Liver (tissue), 9 donors: Measurements from ENCODE around the gene MYOM3. TPM values are rescaled to one million over a fixed set of nuclear protein-coding genes. Genes with fewer than 3 reads are reported as not detected.

Experiments
- DNase-seq: peaks from one replicate; pipeline ENCODE4 v3.0.0-alpha.2; 2017; ENCODE audit warnings: low spot score
- H3K27ac ChIP-seq, 2 donors: one replicate each; pipeline ENCODE4 v1.7.0; 2013; ENCODE audit warnings: inconsistent platforms in 2 of 2, low read length in 2 of 2, control low read depth in 1 of 2, low read depth in 1 of 2, mild to moderate bottlenecking in 1 of 2
- H3K27me3 ChIP-seq, 4 donors: one replicate each; pipeline versions ENCODE4 v1.6.1 to v1.7.0; 2013; ENCODE audit warnings: low read length in 3 of 4, inconsistent platforms in 1 of 4, mild to moderate bottlenecking in 1 of 4, moderate library complexity in 1 of 4; ENCODE audit not compliant: control insufficient read depth in 4 of 4, insufficient read depth in 4 of 4
- H3K36me3 ChIP-seq, 4 donors: one replicate each; pipeline versions ENCODE4 v1.6.1 to v1.7.0; 2013; ENCODE audit warnings: low read length in 3 of 4, mild to moderate bottlenecking in 3 of 4, low read depth in 1 of 4, moderate library complexity in 1 of 4; ENCODE audit not compliant: control insufficient read depth in 4 of 4, insufficient read depth in 3 of 4
- H3K4me1 ChIP-seq, 4 donors: one replicate each; pipeline versions ENCODE4 v1.6.1 to v1.7.0; 2013; ENCODE audit warnings: low read length in 3 of 4, mild to moderate bottlenecking in 3 of 4, moderate library complexity in 1 of 4; ENCODE audit not compliant: control insufficient read depth in 4 of 4, insufficient read depth in 4 of 4
- H3K4me3 ChIP-seq, 3 donors: one replicate each; pipeline versions ENCODE4 v1.6.1 to v1.7.0; 2013; ENCODE audit warnings: low read length in 3 of 3, control low read depth in 1 of 3, low read depth in 1 of 3, mild to moderate bottlenecking in 1 of 3
- H3K9ac ChIP-seq, 2 donors: one replicate each; pipeline ENCODE4 v1.7.0; 2013; ENCODE audit warnings: low read length in 2 of 2, mild to moderate bottlenecking in 2 of 2, moderate library complexity in 2 of 2, control low read depth in 1 of 2, low read depth in 1 of 2
- H3K9me3 ChIP-seq, 4 donors: one replicate each; pipeline versions ENCODE4 v1.6.1 to v1.7.0; 2013; ENCODE audit warnings: low read length in 3 of 4; ENCODE audit not compliant: control insufficient read depth in 4 of 4
- ATF3 ChIP-seq: IDR thresholded peaks from 2 replicates; pipeline ENCODE4 v1.6.1; 2016; ENCODE audit warnings: antibody characterized with exemption
- CTCF ChIP-seq: fragments of 150-350 bp; IDR thresholded peaks from 2 replicates; pipeline ENCODE4 v1.5.1; 2017; ENCODE audit warnings: improper control_type of control experiment, low read depth, low read length; ENCODE audit not compliant: missing input control
- EGR1 ChIP-seq, 2 donors: IDR thresholded peaks; 2 replicates each; pipeline ENCODE4 v1.6.1; 2016 to 2018; ENCODE audit warnings: antibody characterized with exemption in 2 of 2, low read depth in 2 of 2
- FOXA1 ChIP-seq: IDR thresholded peaks from 2 replicates; pipeline ENCODE4 v1.6.1; 2016; ENCODE audit warnings: antibody characterized with exemption
- FOXA2 ChIP-seq: IDR thresholded peaks from 2 replicates; pipeline ENCODE4 v1.6.1; 2016; ENCODE audit warnings: antibody characterized with exemption
- HNF4A ChIP-seq, 2 donors: conservative IDR thresholded peaks; 2 replicates each; pipeline ENCODE4 v1.6.1; 2016; ENCODE audit warnings: antibody characterized with exemption in 2 of 2, mild to moderate bottlenecking in 2 of 2
- HNF4G ChIP-seq: IDR thresholded peaks from 2 replicates; pipeline ENCODE4 v1.6.1; 2016; ENCODE audit warnings: antibody characterized with exemption
- JUND ChIP-seq, 2 donors: IDR thresholded peaks; 2 replicates each; pipeline ENCODE4 v1.6.1; 2016; ENCODE audit warnings: antibody characterized with exemption in 2 of 2
- MAX ChIP-seq: IDR thresholded peaks from 2 replicates; pipeline ENCODE4 v1.6.1; 2016; ENCODE audit warnings: antibody characterized with exemption
- NR2F2 ChIP-seq: IDR thresholded peaks from 2 replicates; pipeline ENCODE4 v1.6.1; 2016; ENCODE audit warnings: antibody characterized with exemption
- RAD21 ChIP-seq, 2 donors: IDR thresholded peaks; 2 replicates each; pipeline ENCODE4 v1.6.1; 2016; ENCODE audit warnings: antibody characterized with exemption in 2 of 2, mild to moderate bottlenecking in 2 of 2
- REST ChIP-seq: IDR thresholded peaks from 2 replicates; pipeline ENCODE4 v1.6.1; 2016; ENCODE audit warnings: antibody characterized with exemption, mild to moderate bottlenecking
- RXRA ChIP-seq, 2 donors: IDR thresholded peaks; 2 replicates each; pipeline ENCODE4 v1.6.1; 2017 to 2018; ENCODE audit warnings: antibody characterized with exemption in 2 of 2, mild to moderate bottlenecking in 1 of 2
- YY1 ChIP-seq: IDR thresholded peaks from 2 replicates; pipeline ENCODE4 v1.6.1; 2016; ENCODE audit warnings: antibody characterized with exemption, mild to moderate bottlenecking
- ZBTB33 ChIP-seq: IDR thresholded peaks from 2 replicates; pipeline ENCODE4 v1.6.1; 2016; ENCODE audit warnings: antibody characterized with exemption
- WGBS: extraction: QIAGEN DNeasy Blood & Tissue Kit; methylation state at CpG from one replicate; pipeline ENCODE4 v1.1.7; 2013; 5-methylcytosine and 5-hydroxymethylcytosine counted together
- polyA plus RNA-seq, 2 donors: library from polyadenylated mRNA; stranded (reverse) in 1 of 2; unstranded in 1 of 2; fragments of 200-250 nt in 1 of 2; fragments of >200 nt in 1 of 2; fragmentation: Nextera tagmentation in 1 of 2; extraction: Ambion mirVana in 1 of 2; gene quantifications; one replicate each; pipeline versions ENCODE4 v1.2.1 to v1.2.3, GENCODE V29; 2013 to 2015
- total RNA-seq, 2 donors: library from RNA; depleted of rRNA; stranded (reverse); fragments of >200 nt; gene quantifications; one replicate each; pipeline ENCODE4 v1.2.3, GENCODE V29; 2014
- donor health status: healthy.
- donor health status: healthy.
- donor health status: healthy.
- donor health status: healthy.
- donor health status: healthy.

Gene MYOM3
- total and polyA plus RNA-seq, 4 donors = 0.01 to 0.17 (median 0.05) TPM; not detected in 1

- no peak overlapping the region for H3K4me3 ChIP-seq
- no peak overlapping the region for H3K27ac ChIP-seq
- 78% methylated on average over 5 of the region's 5 CpGs for WGBS
- H3K27me3 ChIP-seq = no peaks in the 10 kb centered on the region
- DNase-seq = no peak
- no peaks in the 10 kb centered on the region for H3K4me1 ChIP-seq
- no peaks in the 10 kb centered on the region for H3K36me3 ChIP-seq
- H3K9me3 ChIP-seq = no peaks in the 10 kb centered on the region
- TF ChIP-seq HNF4G = no peak
- TF ChIP-seq YY1 = no peak
- no peak for TF ChIP-seq RXRA (IDR thresholded peaks at IDR 0.05)
- TF ChIP-seq REST = no peak
- TF ChIP-seq EGR1 (IDR thresholded peaks at IDR 0.05; ENCODE audit: low read depth in 2 of 2) = no peak
- TF ChIP-seq ATF3 = no peak
- TF ChIP-seq RAD21 (IDR thresholded peaks at IDR 0.05) = no peak
- TF ChIP-seq CTCF = no peak
- TF ChIP-seq FOXA2 = no peak
- TF ChIP-seq ZBTB33 = no peak
- TF ChIP-seq FOXA1 = no peak
- no peak for TF ChIP-seq MAX
- no peak for TF ChIP-seq HNF4A (conservative IDR thresholded peaks at IDR 0.05)
- TF ChIP-seq NR2F2 = no peak
- no peak for TF ChIP-seq JUND (IDR thresholded peaks at IDR 0.05)
- no peak overlapping the region for H3K9ac ChIP-seq
Observed at GRCh38 chr1:24036088-24036487, 75.8 kb downstream of the MYOM3 start.

- 81% methylated on average over 5 of the region's 5 CpGs for WGBS
Observed at GRCh38 chr1:24032981-24033380, 79.0 kb downstream of the MYOM3 start.

More at GRCh38 chr1:24032981-24033380, 79.0 kb downstream of the MYOM3 start:
- no peak overlapping the region for H3K4me3 ChIP-seq
- no peaks in the 10 kb centered on the region for H3K27me3 ChIP-seq
- H3K36me3 ChIP-seq = no peaks in the 10 kb centered on the region
- DNase-seq = no peak
- no peaks in the 10 kb centered on the region for H3K9me3 ChIP-seq
- no peak overlapping the region for H3K9ac ChIP-seq
- TF ChIP-seq HNF4A (conservative IDR thresholded peaks at IDR 0.05) = no peak
- TF ChIP-seq FOXA2 = no peak
- TF ChIP-seq JUND (IDR thresholded peaks at IDR 0.05) = no peak
- TF ChIP-seq REST = no peak
- no peaks in the 10 kb centered on the region for H3K4me1 ChIP-seq
- H3K27ac ChIP-seq = no peak overlapping the region
